NCI-H1436 treated with DMSO at 0.1 percent for 48 hours (cell line): ENCODE data around the gene ABCB11.
"Not testable (repeated sequence)": the region's sequence is repeated elsewhere in the genome, so short reads cannot be mapped to it uniquely, and the experiment has no call there.

Experiments used
- DNase-seq: peaks from one replicate; lab custom pipeline; 2025; lab: John Stamatoyannopoulos, UW

Gene ABCB11

DNA sequence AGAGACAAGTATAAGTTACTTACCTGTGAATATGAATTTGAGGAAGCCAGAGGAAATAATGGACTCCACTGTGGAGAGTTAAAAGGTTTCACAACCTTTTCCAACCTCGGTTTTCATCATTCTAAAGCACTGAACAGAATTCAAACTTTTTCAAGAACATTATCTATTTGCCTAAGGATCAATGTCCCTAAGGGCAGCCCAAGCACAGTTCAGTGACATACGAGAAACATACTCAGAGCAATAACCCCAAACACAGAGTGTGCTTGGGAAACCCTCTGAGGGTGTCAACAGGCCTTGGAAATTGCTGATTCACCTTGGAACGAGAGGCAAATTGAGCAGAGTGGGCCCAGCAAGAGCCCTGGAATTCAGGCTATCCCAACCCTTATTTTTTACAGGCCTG lies at the start of gene ABCB11:
Gene ABCB11 (minus strand): TSS at position 123 of the 400 bp plus-strand sequence. CDS start 13,199 bp downstream, outside the sequence.
- DNase-seq: no peak

DNA sequence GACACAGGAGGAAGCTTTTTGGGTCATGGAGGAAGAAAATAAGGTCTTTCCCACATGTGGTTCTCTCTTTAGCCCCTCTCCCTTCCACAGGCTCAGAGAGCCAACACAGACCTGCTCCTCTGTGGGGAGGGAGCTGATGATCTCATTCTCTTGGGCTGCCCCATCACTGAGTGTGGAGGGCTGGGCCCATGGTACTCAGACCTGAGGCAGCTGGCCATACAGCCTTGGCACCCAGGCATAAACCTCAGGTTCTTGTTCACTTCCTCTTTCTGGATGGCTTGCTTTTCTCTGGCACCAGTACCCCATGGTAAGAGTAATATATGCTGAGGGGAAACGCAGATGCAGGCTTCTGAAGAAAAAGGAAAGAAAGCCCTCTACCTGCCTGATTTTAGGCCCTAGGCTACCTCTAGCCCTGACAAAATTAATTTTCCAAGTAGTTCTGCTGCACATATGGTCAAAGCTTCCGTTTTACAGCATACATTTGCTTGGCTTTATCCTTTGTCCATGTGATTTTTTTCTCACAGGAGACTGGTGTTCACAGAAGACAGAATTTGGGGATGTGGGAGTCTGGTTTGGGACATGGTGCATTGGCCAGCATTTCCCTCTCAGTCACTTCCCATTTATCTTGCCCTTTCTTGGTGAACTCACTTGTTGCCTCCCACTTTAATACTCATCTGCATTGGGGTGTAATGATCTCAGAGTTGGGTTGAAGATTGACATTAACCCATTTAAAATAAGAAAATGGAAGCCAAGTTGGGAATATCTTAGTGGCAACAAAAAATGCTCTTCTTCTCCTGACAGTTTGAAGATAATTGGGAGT lies 49.3 kb upstream of the ABCB11 start:
- DNase-seq: no peak

DNA sequence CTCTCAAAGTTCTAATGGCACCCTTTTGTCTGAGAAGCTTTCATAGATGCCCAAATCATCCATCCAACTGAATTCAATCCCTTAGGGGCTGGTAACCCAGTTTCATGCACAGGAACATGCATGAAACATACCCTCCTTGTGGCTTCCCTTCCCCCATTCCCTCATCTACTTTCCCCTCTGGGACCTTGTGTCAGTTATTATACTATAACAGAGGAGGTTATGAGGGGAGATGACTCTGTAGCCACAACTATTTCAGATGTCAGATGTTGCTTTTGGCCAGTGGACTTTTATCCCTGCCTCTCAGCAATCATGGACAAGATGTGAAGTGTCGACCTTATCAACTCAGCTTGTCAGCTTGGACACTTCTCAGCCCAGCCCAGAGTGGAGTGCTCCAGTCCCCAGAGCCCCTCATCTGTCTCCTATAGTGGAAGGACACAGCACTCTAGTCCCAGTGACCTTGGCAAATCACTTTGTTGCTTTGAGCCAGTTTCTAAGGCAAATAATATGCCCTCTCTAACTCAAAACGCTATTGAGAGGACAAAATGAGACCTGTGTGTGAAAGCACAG lies 46.6 kb upstream of the ABCB11 start:
- DNase-seq: no peak

DNA sequence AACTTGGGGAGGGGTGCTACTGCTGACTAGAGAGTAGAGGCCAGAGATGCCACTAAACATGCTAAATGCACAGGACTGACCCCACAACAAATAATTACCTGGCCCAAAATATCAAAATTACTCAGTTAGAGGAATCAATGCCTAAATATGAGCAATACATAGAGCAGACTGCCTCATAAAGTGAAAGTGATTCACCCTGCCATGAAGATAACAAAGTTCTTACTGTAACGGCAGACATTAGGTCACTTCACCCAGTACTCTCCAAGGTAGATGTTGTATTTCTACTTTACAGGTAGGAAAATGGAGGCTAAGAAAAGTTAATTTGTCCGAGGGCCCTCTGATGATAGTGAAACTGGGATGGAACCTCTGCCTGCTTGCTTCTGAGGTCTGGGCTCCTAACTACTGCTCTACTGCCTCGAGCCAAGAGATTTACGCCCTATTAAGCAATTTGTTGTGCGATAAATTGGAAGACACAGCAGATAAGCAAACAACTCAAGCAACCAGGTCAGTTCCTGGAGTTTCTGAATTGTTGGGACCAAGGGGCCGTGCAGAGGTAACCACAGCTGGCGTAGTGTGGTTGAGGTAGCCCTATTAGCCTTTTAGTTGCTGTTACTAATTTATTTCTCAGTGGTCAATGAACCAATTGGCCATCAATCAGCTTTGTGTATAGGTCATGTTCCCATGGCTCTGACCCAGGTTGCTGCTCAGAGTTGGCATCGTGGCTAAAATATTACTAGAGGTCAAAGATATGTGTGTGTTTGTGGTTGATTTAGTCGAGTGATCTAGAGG lies 43.0 kb upstream of the ABCB11 start:
- DNase-seq: no peak

DNA sequence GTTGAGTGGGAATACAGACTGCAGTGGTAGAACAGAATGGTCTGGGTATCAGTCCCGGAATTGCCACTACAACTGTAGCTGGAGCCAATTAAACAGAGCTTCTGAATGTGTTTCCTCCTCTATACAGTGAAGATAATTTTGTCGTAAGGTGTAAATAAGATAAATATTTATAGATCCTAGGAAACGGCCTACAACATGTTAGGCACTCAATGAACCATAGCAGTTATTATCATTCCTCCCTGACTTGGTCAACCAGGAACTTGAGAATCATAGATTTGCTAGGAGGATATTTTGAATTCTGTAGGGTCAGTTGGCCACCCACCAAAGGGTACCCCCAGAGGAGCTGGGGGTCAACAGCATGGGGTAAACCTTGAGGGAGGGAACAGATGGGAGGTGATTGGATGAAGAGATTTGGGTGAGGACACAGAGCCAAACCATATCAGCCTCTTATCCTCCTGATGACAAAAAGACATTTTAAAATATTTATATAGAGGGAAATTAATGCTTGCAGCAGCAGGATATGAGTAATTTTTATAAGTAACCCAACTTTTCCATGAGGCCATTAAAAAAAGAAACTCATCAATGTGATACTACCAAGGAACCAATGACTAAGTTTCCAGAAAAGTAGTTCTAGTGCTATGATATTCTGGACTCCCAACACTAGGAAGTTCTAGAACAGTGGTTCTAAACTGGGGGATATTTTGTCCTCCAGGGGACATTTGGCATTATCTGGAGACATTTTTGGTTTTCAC lies 42.3 kb upstream of the ABCB11 start:
- DNase-seq: no peak

DNA sequence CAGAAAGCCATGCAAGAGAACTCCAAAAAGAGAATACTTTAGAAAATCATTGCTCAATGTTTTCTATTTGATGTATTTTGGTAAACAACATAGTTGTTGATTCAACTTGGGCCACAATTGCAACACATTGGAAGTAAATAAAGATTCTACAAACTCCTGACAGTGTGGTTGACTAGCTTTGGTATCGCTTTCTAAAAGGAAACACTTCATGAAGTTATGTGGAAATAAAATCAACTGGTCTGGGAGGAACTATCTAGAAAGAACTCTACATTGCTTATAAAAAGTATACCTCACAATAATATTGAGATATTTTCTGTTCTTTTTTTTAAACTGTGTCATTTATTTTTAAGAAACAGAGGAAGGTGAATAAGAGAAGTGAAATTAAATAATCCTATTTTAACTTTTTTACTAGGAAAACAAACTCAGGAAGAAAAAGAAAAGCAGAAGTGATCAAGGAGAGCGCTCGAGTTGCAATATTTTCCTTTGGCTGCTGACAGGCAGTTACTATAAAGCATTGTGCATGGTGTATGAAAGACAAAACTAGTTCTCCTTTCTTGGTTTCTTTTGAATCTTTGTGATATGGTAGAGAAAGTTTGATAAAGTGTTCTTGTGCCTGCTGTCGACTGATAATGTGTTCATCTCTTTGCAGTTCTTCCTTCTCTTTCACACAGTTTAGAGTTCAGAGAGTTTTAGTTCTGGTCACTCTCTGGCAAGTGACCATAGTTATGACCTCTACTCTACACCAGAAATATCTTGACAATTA lies 41.2 kb upstream of the ABCB11 start:
- no peak for DNase-seq

DNA sequence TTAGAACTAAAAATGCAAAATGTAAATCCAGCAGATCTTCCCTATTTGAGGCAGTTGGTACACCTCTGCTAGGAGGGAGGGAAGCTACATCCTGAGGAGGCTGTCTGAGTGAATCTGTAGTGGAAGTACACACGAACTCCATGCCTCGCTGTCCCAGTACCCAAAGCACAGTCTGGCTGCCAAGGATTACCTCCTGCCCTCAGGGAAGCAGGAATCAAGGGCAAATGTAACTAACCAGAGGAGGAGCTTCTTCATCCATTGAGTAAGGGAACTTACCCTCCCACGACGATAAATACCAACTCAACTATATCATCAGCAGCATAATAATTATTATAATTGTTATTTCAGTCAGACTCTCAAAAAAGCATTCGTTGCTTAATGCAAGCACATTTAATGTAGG lies 40.3 kb upstream of the ABCB11 start:
- DNase-seq: no peak

DNA sequence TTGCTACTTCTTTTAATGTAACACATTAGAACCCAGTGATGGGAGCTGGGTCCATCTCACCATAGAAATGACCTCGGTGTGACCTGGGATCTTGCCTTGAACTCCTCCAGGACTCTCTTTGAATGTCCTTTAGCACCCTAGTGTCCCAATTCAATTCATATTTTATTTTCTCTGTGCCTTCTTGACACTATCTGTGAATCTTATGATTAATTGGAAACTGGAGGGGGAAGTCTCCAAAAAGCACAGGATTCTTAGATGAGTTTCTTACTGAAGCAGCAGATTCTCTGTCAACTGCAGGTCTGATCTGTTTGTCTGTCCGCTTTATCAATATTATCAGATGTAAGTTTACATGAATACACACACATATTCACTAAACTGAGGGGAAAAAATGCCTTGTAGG lies 38.7 kb upstream of the ABCB11 start:
- no peak for DNase-seq

DNA sequence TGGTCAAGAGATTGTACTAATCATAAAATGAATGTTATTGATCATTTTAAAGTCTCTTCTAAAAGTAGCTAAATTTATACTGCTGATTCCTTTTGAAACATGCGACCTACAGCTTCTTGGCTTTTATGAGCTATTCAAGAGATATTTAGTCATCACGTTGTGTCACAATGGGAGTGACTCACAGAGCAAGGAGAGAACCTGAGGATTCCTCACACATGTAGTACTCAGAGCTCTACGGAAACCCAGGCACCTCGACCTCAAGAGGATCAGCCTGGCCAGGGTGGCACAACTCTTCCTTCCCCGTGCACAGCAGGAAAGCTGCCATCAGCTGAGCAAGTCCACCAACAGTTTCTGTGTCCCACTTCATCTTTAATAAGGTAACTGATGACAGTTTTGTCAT lies 38.2 kb upstream of the ABCB11 start, which contains the start of gene DHRS9:
Gene DHRS9 (plus strand): TSS at position 223 of the 400 bp plus-strand sequence. CDS start 12,019 bp downstream, outside the sequence.
- no peak for DNase-seq

DNA sequence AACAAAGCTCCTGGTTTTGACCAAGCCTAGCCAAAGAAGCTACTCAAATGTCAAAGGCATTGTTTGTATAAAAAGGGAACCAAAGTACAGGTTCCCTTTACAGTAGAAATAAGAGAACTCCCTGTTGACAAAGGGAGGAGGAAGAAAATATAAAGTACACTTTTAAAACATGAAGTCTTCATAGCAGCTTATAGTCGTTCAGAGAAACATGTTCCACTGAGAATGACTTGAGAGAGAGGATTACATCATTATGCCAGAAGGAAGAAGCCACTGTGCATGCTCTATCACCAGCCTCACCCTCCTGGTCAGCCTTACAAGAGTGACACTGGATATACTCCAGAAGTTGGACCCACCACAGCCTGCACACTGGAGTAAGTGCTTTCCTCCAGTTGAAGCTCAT lies 35.8 kb upstream of the ABCB11 start:
- no peak for DNase-seq

DNA sequence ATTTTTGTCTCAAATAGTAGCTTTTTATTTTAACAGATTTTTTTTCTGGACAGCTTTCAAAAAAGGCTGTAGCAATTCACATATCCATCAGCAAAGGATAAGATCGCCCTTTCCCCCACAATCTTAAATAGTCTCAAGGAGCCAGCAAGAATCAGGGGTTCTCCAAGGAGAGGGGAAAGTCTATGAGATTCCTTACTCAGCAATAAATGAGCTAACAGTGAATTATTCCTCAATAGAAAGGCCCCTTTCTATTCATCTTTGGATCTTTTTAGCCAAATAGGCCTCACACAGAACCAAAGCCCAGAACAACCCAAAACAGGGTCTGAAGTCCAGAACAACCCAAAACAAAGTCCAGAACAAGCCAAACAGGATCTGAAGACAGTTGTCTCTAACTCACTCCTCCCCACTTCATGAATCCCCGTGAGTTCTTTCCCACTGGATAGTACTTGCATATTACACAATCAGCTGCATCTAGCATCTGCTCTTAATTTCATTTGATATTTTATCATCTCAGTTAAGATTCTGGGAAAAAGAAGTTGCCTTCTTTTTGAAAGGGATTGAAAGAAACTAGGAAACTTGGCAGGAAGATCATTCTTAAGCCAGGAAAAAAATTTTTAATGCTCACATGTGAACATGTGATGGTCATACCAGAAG lies 34.9 kb upstream of the ABCB11 start:
- no peak for DNase-seq

DNA sequence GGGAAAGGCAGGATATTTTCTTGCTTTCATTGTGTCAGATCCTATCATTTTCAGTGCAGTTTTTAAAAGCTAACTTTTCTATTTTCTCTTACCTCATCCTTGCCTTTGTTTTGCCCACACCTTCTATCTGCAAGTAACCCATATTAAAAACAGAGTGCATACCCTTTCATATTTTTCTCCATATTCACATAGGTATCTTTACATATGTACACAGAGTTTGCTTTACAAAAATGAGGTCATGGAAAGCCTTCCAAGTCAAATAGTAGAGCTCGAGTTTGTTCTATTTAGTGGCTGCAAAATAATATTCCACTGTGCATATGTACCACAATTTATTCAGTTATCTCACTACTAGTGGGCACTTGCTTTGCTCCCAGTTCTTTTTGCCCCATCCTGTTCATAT lies 34.3 kb upstream of the ABCB11 start:
- no peak for DNase-seq

DNA sequence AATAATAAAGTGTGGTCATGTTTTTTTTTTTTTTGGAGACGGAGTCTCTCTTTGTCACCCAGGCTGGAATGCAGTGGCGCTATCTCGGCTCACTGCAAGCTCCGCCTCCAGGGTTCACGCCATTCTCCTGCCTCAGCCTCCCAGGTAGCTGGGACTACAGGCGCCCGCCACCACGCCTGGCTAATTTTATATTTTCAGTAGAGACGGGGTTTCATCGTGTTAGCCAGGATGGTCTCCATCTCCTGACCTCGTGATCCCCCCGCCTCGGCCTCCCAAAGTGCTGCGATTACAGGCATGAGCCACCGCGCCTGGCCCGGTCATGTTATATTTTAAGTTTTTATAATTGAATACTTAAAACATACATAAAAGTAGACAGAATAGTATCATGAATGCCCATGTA lies 33.1 kb upstream of the ABCB11 start:
- DNase-seq: not testable (repeated sequence)

DNA sequence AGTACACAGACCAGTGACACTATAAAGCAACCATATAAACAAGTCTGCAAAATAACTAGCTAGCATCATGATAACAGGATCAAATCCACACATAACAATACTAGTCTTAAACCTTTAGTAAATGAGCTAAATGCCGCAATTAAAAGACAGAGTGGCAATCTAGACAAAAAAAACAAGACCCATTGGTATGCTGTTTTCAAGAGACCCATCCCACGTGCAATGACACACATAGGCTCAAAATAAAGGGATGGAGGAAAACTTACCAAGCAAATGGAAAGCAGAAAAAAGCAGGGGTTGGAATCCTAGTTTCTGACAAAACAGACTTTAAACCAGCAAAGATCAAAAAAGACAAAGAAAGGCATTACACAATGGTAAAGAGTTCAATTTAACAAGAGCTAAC lies 23.5 kb upstream of the ABCB11 start:
- not testable (repeated sequence) for DNase-seq

DNA sequence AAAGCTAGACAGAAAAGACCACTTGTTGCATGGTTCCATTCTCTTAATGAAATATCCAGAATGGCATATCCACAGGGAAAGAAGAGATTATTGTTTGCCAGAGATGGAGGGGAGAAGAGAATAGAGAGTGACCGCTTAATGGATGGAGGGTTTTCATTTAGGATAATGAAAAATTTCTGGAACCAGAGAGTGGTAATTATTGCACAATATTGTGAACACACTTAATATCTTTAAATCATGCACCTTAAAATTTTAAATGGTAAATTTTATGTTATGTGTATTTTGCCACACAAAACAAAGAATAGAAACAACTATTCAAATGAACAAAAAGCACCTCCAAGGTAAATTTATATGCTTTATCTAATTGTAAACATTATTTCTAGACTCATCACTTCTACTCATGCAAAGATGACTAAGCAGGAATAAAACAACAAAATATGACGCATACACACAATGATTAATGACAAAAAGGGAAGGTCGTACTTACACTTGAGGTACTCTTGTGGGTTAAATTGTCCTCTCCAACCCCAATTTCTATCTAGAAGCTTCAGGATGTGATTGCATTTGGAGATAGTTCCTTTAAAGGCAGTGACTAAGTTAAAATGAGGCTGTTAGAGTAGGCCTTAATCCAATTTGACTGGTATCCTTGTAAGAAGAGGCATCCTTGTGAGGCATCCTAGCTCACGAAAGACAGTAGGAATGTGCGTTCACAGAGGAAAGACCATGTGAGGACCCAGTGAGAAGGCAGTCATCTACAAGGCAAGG lies 19.5 kb upstream of the ABCB11 start:
- DNase-seq: no peak

DNA sequence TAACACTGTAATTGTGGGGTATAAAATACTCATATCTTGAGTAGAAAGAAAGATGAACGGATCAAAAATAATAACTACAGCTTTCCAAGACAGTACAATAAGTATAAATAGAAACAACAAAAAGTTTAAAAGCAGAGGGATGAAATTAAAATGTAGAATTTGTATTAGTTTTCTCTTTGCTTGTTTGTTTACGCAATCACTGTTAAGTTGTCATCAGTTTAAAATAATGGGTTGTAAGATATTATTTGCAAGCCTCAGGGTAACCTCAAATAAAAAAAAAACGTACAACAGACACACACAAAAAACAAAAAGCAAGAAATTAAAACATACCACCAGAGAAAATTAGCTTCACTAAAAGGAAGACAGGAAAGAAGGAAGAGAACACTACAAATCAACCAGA lies 18.0 kb upstream of the ABCB11 start:
- no peak for DNase-seq

DNA sequence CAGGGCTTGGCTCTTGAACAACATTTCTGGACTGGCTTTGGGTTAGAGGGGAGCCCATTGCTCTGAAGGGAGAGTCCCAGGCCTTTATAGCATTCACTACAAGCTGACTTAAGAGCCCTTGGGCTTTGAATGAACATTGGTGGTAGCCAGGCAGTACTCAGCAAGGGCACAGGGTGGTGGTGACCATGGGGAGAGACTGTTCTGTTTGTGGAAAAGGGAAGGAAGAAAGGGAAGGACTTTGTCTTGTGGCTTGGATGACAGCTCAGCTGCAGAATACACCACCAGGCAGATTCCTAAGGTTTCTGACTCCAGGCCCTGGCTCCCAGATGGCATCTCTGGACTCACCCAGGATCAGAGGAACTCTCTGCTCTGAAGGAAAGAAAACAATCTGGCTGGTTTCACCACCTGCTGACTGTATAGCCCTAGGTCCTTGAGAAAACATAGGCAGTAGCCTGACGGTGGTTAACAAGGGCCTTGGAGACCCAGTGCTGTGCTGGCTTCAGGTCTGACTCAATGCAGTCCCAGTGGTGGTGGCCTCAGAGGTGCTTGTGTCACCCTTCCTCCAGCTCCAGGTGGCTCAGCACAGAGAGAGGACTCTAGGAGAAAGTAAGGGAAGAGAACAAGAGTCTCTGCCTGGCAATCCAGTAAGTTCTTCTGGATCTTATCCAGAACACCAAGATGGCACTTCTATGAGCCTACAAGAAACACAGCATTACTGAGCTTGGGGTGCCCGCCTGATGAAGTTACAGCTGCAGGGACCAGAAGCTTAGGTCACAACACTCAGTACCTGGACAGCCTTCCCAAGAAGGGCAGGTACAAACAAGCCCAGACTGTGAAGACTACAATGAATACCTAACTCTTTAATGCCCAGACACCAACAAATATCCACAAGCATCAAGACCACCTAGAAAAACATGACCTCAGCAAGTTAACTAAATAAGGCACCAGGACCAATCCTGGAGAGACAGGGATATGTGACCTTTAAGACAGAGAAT lies 16.4 kb upstream of the ABCB11 start:
- DNase-seq: no peak

DNA sequence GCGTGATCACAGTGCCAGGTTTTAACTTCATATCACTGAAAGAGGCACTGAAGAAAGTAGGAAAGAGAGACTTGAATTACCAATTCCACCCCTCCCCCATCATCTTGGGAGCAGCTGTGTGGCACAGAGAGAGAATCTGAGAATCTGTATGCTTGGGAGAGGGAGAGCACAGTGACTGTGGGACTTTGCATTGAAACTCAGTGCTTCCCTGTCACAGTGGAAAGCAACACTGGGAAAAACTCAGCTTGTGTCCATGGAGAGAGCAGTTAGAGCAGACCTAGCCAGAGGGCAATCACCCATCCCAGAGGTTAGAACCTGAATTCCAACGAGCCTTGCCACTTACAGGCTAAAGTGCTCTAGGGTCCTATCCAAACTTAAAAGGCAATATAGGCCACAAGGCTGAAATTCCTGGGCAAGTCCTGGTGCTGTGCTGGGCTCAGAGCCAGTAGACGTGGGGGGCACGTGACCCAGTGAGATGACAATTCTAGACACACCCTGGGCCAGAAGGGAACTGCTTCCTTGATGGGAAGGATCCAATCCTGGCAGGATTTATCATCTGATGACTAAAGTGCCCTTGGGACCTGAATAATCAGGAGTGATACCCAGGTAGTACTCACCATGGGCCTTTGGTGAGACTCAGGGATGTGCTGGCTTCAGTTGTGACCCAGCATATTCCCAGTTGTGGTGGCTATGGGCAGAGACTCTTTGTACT lies 15.5 kb upstream of the ABCB11 start:
- DNase-seq: no peak
